ENCODE data around the gene PTPRU.

DNA sequence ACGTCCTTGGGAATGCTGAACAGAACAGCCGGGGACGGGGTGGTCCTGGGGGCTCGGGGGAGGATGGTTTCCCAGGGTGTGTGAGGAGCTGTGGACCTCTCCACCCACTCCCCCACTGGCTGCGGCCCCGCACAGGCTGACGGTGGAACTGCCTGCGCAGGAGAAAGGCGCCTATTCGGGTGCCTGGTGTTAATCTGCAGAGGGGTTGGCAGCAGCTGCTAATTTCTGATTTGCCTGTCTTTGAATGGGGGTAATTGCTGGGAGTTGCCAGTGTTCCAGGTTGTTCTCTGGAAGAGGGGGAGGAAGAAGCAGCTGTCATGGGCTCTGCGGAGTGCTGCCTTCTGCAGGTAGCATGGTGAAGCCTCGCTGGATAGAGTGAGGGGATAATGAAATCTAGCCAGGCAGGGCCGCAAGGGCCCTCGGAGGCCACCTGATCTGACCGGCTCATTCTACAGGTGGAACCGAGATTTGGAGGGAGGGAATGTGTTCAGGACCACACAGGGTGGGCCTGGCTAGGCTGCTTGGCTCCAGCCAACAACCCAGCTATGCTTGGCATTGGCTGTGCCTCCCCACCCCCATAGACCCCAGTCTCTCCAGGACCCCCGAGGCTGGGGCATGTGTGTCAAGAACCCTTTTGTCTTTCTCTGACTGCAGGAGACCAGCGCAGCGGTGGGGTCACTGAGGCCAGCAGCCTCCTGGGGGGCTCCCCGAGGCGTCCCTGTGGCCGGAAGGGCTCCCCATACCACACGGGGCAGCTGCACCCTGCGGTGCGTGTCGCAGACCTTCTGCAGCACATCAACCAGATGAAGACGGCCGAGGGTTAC, 67.1 kb downstream of the PTPRU start:
- TF ChIP-seq, protein P1, sequence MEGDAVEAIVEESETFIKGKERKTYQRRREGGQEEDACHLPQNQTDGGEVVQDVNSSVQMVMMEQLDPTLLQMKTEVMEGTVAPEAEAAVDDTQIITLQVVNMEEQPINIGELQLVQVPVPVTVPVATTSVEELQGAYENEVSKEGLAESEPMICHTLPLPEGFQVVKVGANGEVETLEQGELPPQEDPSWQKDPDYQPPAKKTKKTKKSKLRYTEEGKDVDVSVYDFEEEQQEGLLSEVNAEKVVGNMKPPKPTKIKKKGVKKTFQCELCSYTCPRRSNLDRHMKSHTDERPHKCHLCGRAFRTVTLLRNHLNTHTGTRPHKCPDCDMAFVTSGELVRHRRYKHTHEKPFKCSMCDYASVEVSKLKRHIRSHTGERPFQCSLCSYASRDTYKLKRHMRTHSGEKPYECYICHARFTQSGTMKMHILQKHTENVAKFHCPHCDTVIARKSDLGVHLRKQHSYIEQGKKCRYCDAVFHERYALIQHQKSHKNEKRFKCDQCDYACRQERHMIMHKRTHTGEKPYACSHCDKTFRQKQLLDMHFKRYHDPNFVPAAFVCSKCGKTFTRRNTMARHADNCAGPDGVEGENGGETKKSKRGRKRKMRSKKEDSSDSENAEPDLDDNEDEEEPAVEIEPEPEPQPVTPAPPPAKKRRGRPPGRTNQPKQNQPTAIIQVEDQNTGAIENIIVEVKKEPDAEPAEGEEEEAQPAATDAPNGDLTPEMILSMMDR (conservative IDR thresholded peaks at IDR 0.05; ENCODE audit: low read depth, low read length), result no peak
- TF ChIP-seq EZH2 (IDR thresholded peaks at IDR 0.05; ENCODE audit: borderline replicate concordance, low read depth, low read length, poor library complexity, severe bottlenecking), result no peak

Measured in A673 (cell line).